Measurements from ENCODE around the gene KRT83. TPM values are rescaled to one million over a fixed set of nuclear protein-coding genes. Genes with fewer than 3 reads are reported as not detected.

Gene KRT83
- total RNA-seq, 1 donor: not detected

- no peak overlapping the region for H3K4me3 ChIP-seq (ENCODE audit: low read depth, low read length)
- DNase-seq (ENCODE audit: low read depth): no peak
- TF ChIP-seq CTCF (IDR thresholded peaks at IDR 0.05; ENCODE audit: insufficient read depth, low read depth, low read length): no peak
Observed at GRCh38 chr12:52360106-52360662, 39.0 kb upstream of the KRT83 start.

GRCh38 chr12:52359621-52360061, 38.4 kb upstream of the KRT83 start:
- no peak for DNase-seq (ENCODE audit: low read depth)
- no peak overlapping the region for H3K4me3 ChIP-seq (ENCODE audit: low read depth, low read length)
- no peak for TF ChIP-seq CTCF (IDR thresholded peaks at IDR 0.05; ENCODE audit: insufficient read depth, low read depth, low read length)

GRCh38 chr12:52358575-52359350, 37.6 kb upstream of the KRT83 start:
- TF ChIP-seq CTCF (IDR thresholded peaks at IDR 0.05; ENCODE audit: insufficient read depth, low read depth, low read length): no peak
- DNase-seq (ENCODE audit: low read depth): no peak

GRCh38 chr12:52356762-52357580, 35.8 kb upstream of the KRT83 start:
- DNase-seq (ENCODE audit: low read depth): no peak
- H3K4me3 ChIP-seq (ENCODE audit: low read depth, low read length): no peak overlapping the region
- TF ChIP-seq CTCF (IDR thresholded peaks at IDR 0.05; ENCODE audit: insufficient read depth, low read depth, low read length): no peak

More at GRCh38 chr12:52358575-52359350, 37.6 kb upstream of the KRT83 start:
- no peak overlapping the region for H3K4me3 ChIP-seq (ENCODE audit: low read depth, low read length)

GRCh38 chr12:52356031-52356761, 35.0 kb upstream of the KRT83 start:
- H3K4me3 ChIP-seq (ENCODE audit: low read depth, low read length): no peak overlapping the region
- no peak for DNase-seq (ENCODE audit: low read depth)
- no peak for TF ChIP-seq CTCF (IDR thresholded peaks at IDR 0.05; ENCODE audit: insufficient read depth, low read depth, low read length)

GRCh38 chr12:52355176-52355575, 34.0 kb upstream of the KRT83 start:
- DNase-seq (ENCODE audit: low read depth): no peak

More at GRCh38 chr12:52355176-52355575, 34.0 kb upstream of the KRT83 start:
- no peak overlapping the region for H3K4me3 ChIP-seq (ENCODE audit: low read depth, low read length)
- TF ChIP-seq CTCF (IDR thresholded peaks at IDR 0.05; ENCODE audit: insufficient read depth, low read depth, low read length): no peak

Data from fibroblast of villous mesenchyme (primary cell).